ENCODE results near the gene EXOSC7.
"Not testable (repeated sequence)": the region's sequence is repeated elsewhere in the genome, so short reads cannot be mapped to it uniquely, and the experiment has no call there.

EXOSC7 gene

GRCh38 chr3:45026038-45026437 is 50.0 kb downstream of the EXOSC7 start, which contains the start of gene CLEC3B:
CLEC3B (plus strand) TSS chr3:45026303; CDS start chr3:45026363, 60 bp downstream.
- no peak for DNase-seq

GRCh38 chr3:45026957-45027356 is 50.9 kb downstream of the EXOSC7 start:
- DNase-seq = no peak

- no peak for DNase-seq
Observed at GRCh38 chr3:45027441-45027840, 51.4 kb downstream of the EXOSC7 start.

GRCh38 chr3:45029216-45029615 is 53.2 kb downstream of the EXOSC7 start:
- no peak for DNase-seq

- no peak for DNase-seq
Observed at GRCh38 chr3:45029661-45030060, 53.6 kb downstream of the EXOSC7 start.

- no peak for DNase-seq
Observed at GRCh38 chr3:45031531-45031930, 55.5 kb downstream of the EXOSC7 start.

GRCh38 chr3:45032113-45032512 is 56.1 kb downstream of the EXOSC7 start:
- DNase-seq = no peak

GRCh38 chr3:45033791-45034190 is 57.7 kb downstream of the EXOSC7 start:
- DNase-seq = no peak

- DNase-seq = no peak
Observed at GRCh38 chr3:45034612-45035252, 58.7 kb downstream of the EXOSC7 start.

- peak; percentile 67 for DNase-seq
Observed at GRCh38 chr3:45035441-45036301, 59.6 kb downstream of the EXOSC7 start.

GRCh38 chr3:45037720-45038455 is 61.8 kb downstream of the EXOSC7 start:
- DNase-seq = peak; percentile 97

- DNase-seq = no peak
Observed at GRCh38 chr3:45041666-45042065, 65.6 kb downstream of the EXOSC7 start.

GRCh38 chr3:45042162-45042561 is 66.1 kb downstream of the EXOSC7 start:
- no peak for DNase-seq

GRCh38 chr3:45043728-45044299 is 67.8 kb downstream of the EXOSC7 start:
- no peak for DNase-seq

- no peak for DNase-seq
Observed at GRCh38 chr3:45048244-45048643, 72.2 kb downstream of the EXOSC7 start.

- no peak for DNase-seq
Observed at GRCh38 chr3:45049807-45050206, 73.8 kb downstream of the EXOSC7 start.

GRCh38 chr3:45051685-45052084 is 75.6 kb downstream of the EXOSC7 start:
- DNase-seq = no peak

- not testable (repeated sequence) for DNase-seq
Observed at GRCh38 chr3:45053805-45054195, 77.8 kb downstream of the EXOSC7 start.

GRCh38 chr3:45054196-45054857 is 78.3 kb downstream of the EXOSC7 start:
- DNase-seq = no peak

GRCh38 chr3:45055032-45055410 is 79.0 kb downstream of the EXOSC7 start:
- DNase-seq = no peak

GRCh38 chr3:45055411-45056143 is 79.5 kb downstream of the EXOSC7 start:
- no peak for DNase-seq

All from islet precursor cell (in vitro differentiated cells).